BE2C (cell line): ENCODE results near the gene SH2D1A.
"Not testable (repeated sequence)": the region's sequence is repeated elsewhere in the genome, so short reads cannot be mapped to it uniquely, and the experiment has no call there.

Experiments
- DNase-seq: peaks from one replicate; pipeline ENCODE4 v3.0.0-alpha.2; 2020
- H3K27me3 ChIP-seq: fragments of 250-450 bp; sonication (Bioruptor Pico); 2 replicates; pipeline ENCODE4 v1.5.1; 2020; ENCODE audit warnings: mild to moderate bottlenecking
- H3K36me3 ChIP-seq: fragments of 250-450 bp; sonication (Bioruptor Pico); 2 replicates; pipeline ENCODE4 v1.5.1; 2020; ENCODE audit warnings: mild to moderate bottlenecking
- H3K4me1 ChIP-seq: fragments of 250-450 bp; sonication (Bioruptor Pico); 2 replicates; pipeline ENCODE4 v1.5.1; 2020
- H3K4me3 ChIP-seq: 2 replicates; pipeline ENCODE4 v1.5.1; 2011; ENCODE audit warnings: low read depth, low read length
- H3K9me3 ChIP-seq: fragments of 250-450 bp; sonication (Bioruptor Pico); 2 replicates; pipeline ENCODE4 v1.5.1; 2020
- CTCF ChIP-seq: IDR thresholded peaks from 2 replicates; pipeline ENCODE4 v1.5.1; 2012; ENCODE audit warnings: mild to moderate bottlenecking, low read depth, low read length

The SH2D1A gene

GRCh38 chrX:124406294-124407014 lies 60.1 kb downstream of the SH2D1A start:
- DNase-seq: peak; percentile 30
- H3K27me3 ChIP-seq: no peaks in the 10 kb centered on the region

GRCh38 chrX:124407226-124407625 lies 60.9 kb downstream of the SH2D1A start:
- H3K27me3 ChIP-seq: no peaks in the 10 kb centered on the region
- H3K36me3 ChIP-seq: no peaks in the 10 kb centered on the region
- H3K4me1 ChIP-seq: no peaks in the 10 kb centered on the region
- H3K4me3 ChIP-seq: no peak overlapping the region
- no peak for TF ChIP-seq CTCF
- no peak for DNase-seq
- no peaks in the 10 kb centered on the region for H3K9me3 ChIP-seq

More at GRCh38 chrX:124406294-124407014, 60.1 kb downstream of the SH2D1A start:
- H3K4me3 ChIP-seq: no peak overlapping the region
- no peaks in the 10 kb centered on the region for H3K4me1 ChIP-seq
- peak; percentile 40; the same call in 1 of the 2 replicates for TF ChIP-seq CTCF
- no peaks in the 10 kb centered on the region for H3K36me3 ChIP-seq
- no peaks in the 10 kb centered on the region for H3K9me3 ChIP-seq

- DNase-seq, H3K36me3 ChIP-seq, H3K4me3 ChIP-seq, H3K27me3 ChIP-seq, H3K4me1 ChIP-seq, H3K9me3 ChIP-seq: not testable (repeated sequence)
These were observed 62.0 kb downstream of the SH2D1A start for GRCh38 chrX:124408380-124408779.

GRCh38 chrX:124413244-124413643 lies 66.9 kb downstream of the SH2D1A start:
- no peaks in the 10 kb centered on the region for H3K27me3 ChIP-seq
- no peaks in the 10 kb centered on the region for H3K9me3 ChIP-seq
- no peaks in the 10 kb centered on the region for H3K36me3 ChIP-seq
- DNase-seq: no peak
- TF ChIP-seq CTCF: no peak
- H3K4me3 ChIP-seq: no peak overlapping the region
- no peaks in the 10 kb centered on the region for H3K4me1 ChIP-seq

- Histone ChIP-seq H3K36me3 (no peaks in the 10 kb centered on the region), H3K4me1 (no peaks in the 10 kb centered on the region), H3K4me3 (no peak overlapping the region), H3K27me3 (no peaks in the 10 kb centered on the region), H3K9me3 (no peaks in the 10 kb centered on the region)
- TF ChIP-seq CTCF: no peak
- DNase-seq: no peak
These were observed 67.9 kb downstream of the SH2D1A start for GRCh38 chrX:124414281-124414680.

GRCh38 chrX:124415115-124415800 lies 68.9 kb downstream of the SH2D1A start:
- Histone ChIP-seq H3K4me3 (no peak overlapping the region), H3K9me3 (no peaks in the 10 kb centered on the region), H3K27me3 (no peaks in the 10 kb centered on the region), H3K36me3 (no peaks in the 10 kb centered on the region), H3K4me1 (no peaks in the 10 kb centered on the region)
- DNase-seq: no peak
- no peak for TF ChIP-seq CTCF
